GM06990 (cell line): ENCODE results near the gene LMOD2.
A peak's percentile ranks its signal among the peaks of the same experiment; 100 is the strongest.

ENCODE experiments used
- DNase-seq: peaks from one replicate; pipeline ENCODE4 v3.0.0-alpha.2; 2011; ENCODE audit not compliant: insufficient read length; ENCODE audit errors: extremely low read depth
- H3K27me3 ChIP-seq: replicated peaks from 2 replicates; pipeline ENCODE4 v1.6.0; 2011; ENCODE audit warnings: low read length; ENCODE audit not compliant: control insufficient read depth, insufficient read depth
- H3K36me3 ChIP-seq: 2 replicates; pipeline ENCODE4 v1.5.1; 2011; ENCODE audit warnings: low read length; ENCODE audit not compliant: control insufficient read depth, insufficient read depth
- H3K4me3 ChIP-seq: replicated peaks from 2 replicates; pipeline ENCODE4 v1.5.1; 2011; ENCODE audit warnings: low read depth, mild to moderate bottlenecking, control low read depth, low read length
- CTCF ChIP-seq: IDR thresholded peaks from 2 replicates; pipeline ENCODE4 v1.5.1; 2011; ENCODE audit warnings: low read length, control low read depth, mild to moderate bottlenecking, inconsistent platforms; ENCODE audit not compliant: insufficient read depth, poor library complexity, severe bottlenecking

The LMOD2 gene

GRCh38 chr7:123615344-123615743, 40.3 kb upstream of the LMOD2 start:
- no peak for DNase-seq
- TF ChIP-seq CTCF = no peak
- H3K4me3 ChIP-seq = no peak overlapping the region
- H3K27me3 ChIP-seq = no peaks in the 10 kb centered on the region
- no peaks in the 10 kb centered on the region for H3K36me3 ChIP-seq

GRCh38 chr7:123616223-123616622, 39.4 kb upstream of the LMOD2 start:
- H3K27me3 ChIP-seq = no peaks in the 10 kb centered on the region
- H3K4me3 ChIP-seq = no peak overlapping the region
- H3K36me3 ChIP-seq = no peaks in the 10 kb centered on the region
- TF ChIP-seq CTCF = no peak
- DNase-seq = no peak

- Histone ChIP-seq H3K4me3 (no peak overlapping the region), H3K27me3 (no peaks in the 10 kb centered on the region), H3K36me3 (no peaks in the 10 kb centered on the region)
- no peak for TF ChIP-seq CTCF
- no peak for DNase-seq
These were observed 34.0 kb upstream of the LMOD2 start for GRCh38 chr7:123621707-123622106.

GRCh38 chr7:123622660-123623386, 32.8 kb upstream of the LMOD2 start:
- no peak for DNase-seq
- Histone ChIP-seq H3K4me3 (no peak overlapping the region), H3K36me3 (no peaks in the 10 kb centered on the region), H3K27me3 (no peaks in the 10 kb centered on the region)
- no peak for TF ChIP-seq CTCF

- Histone ChIP-seq H3K4me3 (no peak overlapping the region), H3K36me3 (no peaks in the 10 kb centered on the region), H3K27me3 (no peaks in the 10 kb centered on the region)
- DNase-seq = peak; percentile 22
- peak; percentile 90 for TF ChIP-seq CTCF
These were observed 31.0 kb upstream of the LMOD2 start for GRCh38 chr7:123624527-123625183.

- Histone ChIP-seq H3K4me3 (no peak overlapping the region), H3K27me3 (no peaks in the 10 kb centered on the region), H3K36me3 (no peaks in the 10 kb centered on the region)
- no peak for TF ChIP-seq CTCF
- no peak for DNase-seq
These were observed 30.4 kb upstream of the LMOD2 start for GRCh38 chr7:123625254-123625653.
